OCI-LY1 (cell line): ENCODE data around the gene SAMD1.

Experiments used
- EZH2 ChIP-seq: fragments of 200-600 bp; sonication (generic), shearing (Covaris generic); IDR thresholded peaks from 2 replicates; pipeline ENCODE4 v1.8.0; 2017; ENCODE audit warnings: borderline replicate concordance, mixed run types, mild to moderate bottlenecking, antibody characterized with exemption, low read length, moderate library complexity, mixed read lengths
- TF ChIP-seq, protein P1 (sequence below): fragments of 200-600 bp; sonication (generic), shearing (Covaris generic); IDR thresholded peaks from 2 replicates; pipeline ENCODE4 v1.5.1; 2017; ENCODE audit warnings: mild to moderate bottlenecking, antibody characterized with exemption, low read length, moderate library complexity, mixed read lengths

DNA sequence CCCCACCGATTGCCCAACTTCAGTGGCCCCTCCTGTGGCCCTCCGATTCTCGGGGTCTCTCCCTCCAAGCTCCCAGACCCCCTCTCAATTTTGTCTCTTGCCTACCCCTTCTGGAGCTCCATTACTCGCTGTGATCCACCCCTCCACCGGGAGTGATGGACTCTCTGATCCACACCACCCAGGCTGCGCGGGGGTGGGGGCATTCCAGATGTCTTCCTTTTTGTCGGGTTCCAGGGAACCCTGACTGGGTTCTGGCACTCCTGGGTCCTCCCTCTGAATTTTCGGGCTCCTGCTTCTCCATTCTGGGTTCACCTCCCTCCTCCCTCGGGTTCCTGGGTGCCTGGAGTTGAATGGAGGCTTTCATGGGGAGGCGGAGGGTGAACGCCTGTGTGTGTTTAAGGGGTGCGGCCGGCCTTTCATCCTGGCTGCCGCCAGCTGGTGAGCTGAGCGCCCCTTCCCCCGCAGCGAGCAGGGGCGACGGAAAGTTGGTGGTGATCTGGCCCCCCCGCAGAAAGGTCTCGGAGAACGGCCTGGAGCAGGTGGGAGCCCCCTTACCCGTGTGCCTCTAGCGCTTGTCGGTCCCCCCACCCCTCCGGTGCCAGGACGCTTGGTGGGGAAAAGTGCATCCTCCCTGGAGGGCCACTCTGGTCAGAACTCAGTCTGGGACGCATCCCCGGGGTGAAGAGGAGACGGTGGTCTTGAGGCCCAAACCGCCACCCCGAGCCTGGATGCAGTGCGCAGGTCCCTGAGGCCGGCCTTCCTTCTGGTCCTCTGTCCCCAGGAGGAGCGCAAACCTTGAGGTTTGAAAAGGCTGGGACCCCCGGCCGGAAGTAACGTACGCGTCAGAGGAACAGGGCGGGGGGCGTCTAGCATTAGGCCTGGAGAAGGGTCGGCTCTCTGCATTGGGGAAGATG, 16.4 kb downstream of the SAMD1 start:
- TF ChIP-seq, protein P1, sequence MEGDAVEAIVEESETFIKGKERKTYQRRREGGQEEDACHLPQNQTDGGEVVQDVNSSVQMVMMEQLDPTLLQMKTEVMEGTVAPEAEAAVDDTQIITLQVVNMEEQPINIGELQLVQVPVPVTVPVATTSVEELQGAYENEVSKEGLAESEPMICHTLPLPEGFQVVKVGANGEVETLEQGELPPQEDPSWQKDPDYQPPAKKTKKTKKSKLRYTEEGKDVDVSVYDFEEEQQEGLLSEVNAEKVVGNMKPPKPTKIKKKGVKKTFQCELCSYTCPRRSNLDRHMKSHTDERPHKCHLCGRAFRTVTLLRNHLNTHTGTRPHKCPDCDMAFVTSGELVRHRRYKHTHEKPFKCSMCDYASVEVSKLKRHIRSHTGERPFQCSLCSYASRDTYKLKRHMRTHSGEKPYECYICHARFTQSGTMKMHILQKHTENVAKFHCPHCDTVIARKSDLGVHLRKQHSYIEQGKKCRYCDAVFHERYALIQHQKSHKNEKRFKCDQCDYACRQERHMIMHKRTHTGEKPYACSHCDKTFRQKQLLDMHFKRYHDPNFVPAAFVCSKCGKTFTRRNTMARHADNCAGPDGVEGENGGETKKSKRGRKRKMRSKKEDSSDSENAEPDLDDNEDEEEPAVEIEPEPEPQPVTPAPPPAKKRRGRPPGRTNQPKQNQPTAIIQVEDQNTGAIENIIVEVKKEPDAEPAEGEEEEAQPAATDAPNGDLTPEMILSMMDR, result no peak
- no peak for TF ChIP-seq EZH2
